Measurements from ENCODE around the gene ANO6. TPM values are rescaled to one million over a fixed set of nuclear protein-coding genes. Genes with fewer than 3 reads are reported as not detected.

Gene ANO6
- total RNA-seq, 1 experiment from 2014 or later, result 18.1 TPM

- Histone ChIP-seq H4K20me1 (ENCODE audit: low read length) (no peaks in the 10 kb centered on the region), H3K4me2 (ENCODE audit: low read length) (no peak overlapping the region), H3F3A (ENCODE audit: low read length, unreplicated experiment) (no peaks in the 10 kb centered on the region), H3K79me2 (ENCODE audit: low read length) (no peaks in the 10 kb centered on the region), H3K9me3 (ENCODE audit: low read length) (no peaks in the 10 kb centered on the region), H3K36me3 (ENCODE audit: low read depth, low read length) (peaks cover 7% of the 10 kb centered on the region), H3K4me3 (ENCODE audit: low read length) (no peak overlapping the region), H3K4me1 (ENCODE audit: insufficient read depth, low read length) (peaks cover 10% of the 10 kb centered on the region), H3K9ac (ENCODE audit: low read length) (no peak overlapping the region), H3K27me3 (ENCODE audit: low read length) (no peaks in the 10 kb centered on the region), H3K27ac (ENCODE audit: low read length) (no peak overlapping the region), H3K9me2 (replicated peaks; ENCODE audit: low read length) (no peaks in the 10 kb centered on the region), H2AFZ (ENCODE audit: low read length) (no peak overlapping the region)
- DNase-seq (no peak), ATAC-seq (no peak)
- no TSS peak for BruUV-seq (replicated peaks)
- ChIA-PET POLR2A (ENCODE audit: unreplicated experiment) (no interaction called here), CTCF (interaction anchor here (0.9 kb wide), 1 partner anchor 80 kb away, joined by 4 read pairs; no protein-coding TSS in a partner anchor)
- intact Hi-C loops (cut with micrococcal nuclease), result no loop called here
- TF ChIP-seq EZH2 (IDR thresholded peaks at IDR 0.05; ENCODE audit: low read length, unreplicated experiment) (no peak), EZH2phosphoT487 (IDR thresholded peaks at IDR 0.05; ENCODE audit: borderline replicate concordance, low read length) (no peak), CTCF (conservative IDR thresholded peaks at IDR 0.05; ENCODE audit: low read depth, low read length) (no peak)
Observed at GRCh38 chr12:45348986-45349385, 133.1 kb downstream of the ANO6 start.

- H3K27me3 ChIP-seq (ENCODE audit: low read length), result no peaks in the 10 kb centered on the region
- TF ChIP-seq CTCF (conservative IDR thresholded peaks at IDR 0.05; ENCODE audit: low read depth, low read length) (no peak), EZH2phosphoT487 (IDR thresholded peaks at IDR 0.05; ENCODE audit: borderline replicate concordance, low read length) (no peak), EZH2 (IDR thresholded peaks at IDR 0.05; ENCODE audit: low read length, unreplicated experiment) (no peak)
- no peaks in the 10 kb centered on the region for H3K9me2 ChIP-seq (replicated peaks; ENCODE audit: low read length)
- ChIA-PET POLR2A (ENCODE audit: unreplicated experiment) (no interaction called here), CTCF (interaction anchor here (0.9 kb wide), 1 partner anchor 81 kb away, joined by 4 read pairs; no protein-coding TSS in a partner anchor)
- H3K27ac ChIP-seq (ENCODE audit: low read length), result no peak overlapping the region
- ATAC-seq (peak; percentile 62), DNase-seq (peak; percentile 58)
- peaks cover 7% of the 10 kb centered on the region for H3K36me3 ChIP-seq (ENCODE audit: low read depth, low read length)
- H3K4me2 ChIP-seq (ENCODE audit: low read length), result 0 out of 2 replicates have a peak overlapping the region, but pooled peaks have one; percentile 20
- no peaks in the 10 kb centered on the region for H3K79me2 ChIP-seq (ENCODE audit: low read length)
- no peak overlapping the region for H3K9ac ChIP-seq (ENCODE audit: low read length)
- H2AFZ ChIP-seq (ENCODE audit: low read length), result no peak overlapping the region
- no peak overlapping the region for H3K4me3 ChIP-seq (ENCODE audit: low read length)
- intact Hi-C loops (cut with micrococcal nuclease), result no loop called here
- no peaks in the 10 kb centered on the region for H3K9me3 ChIP-seq (ENCODE audit: low read length)
- no TSS peak for BruUV-seq (replicated peaks)
- H3F3A ChIP-seq (ENCODE audit: low read length, unreplicated experiment), result no peaks in the 10 kb centered on the region
- H3K4me1 ChIP-seq (ENCODE audit: insufficient read depth, low read length), result peaks cover 10% of the 10 kb centered on the region
- no peaks in the 10 kb centered on the region for H4K20me1 ChIP-seq (ENCODE audit: low read length)
Observed at GRCh38 chr12:45349916-45350315, 134.0 kb downstream of the ANO6 start.

GRCh38 chr12:45350861-45351260 is 135.0 kb downstream of the ANO6 start:
- ATAC-seq, result no peak
- H3K9me2 ChIP-seq (replicated peaks; ENCODE audit: low read length), result no peaks in the 10 kb centered on the region
- H3F3A ChIP-seq (ENCODE audit: low read length, unreplicated experiment), result no peaks in the 10 kb centered on the region
- POLR2A ChIA-PET (ENCODE audit: unreplicated experiment), result no interaction called here
- H3K27me3 ChIP-seq (ENCODE audit: low read length), result no peaks in the 10 kb centered on the region
- H3K79me2 ChIP-seq (ENCODE audit: low read length), result no peaks in the 10 kb centered on the region
- no peaks in the 10 kb centered on the region for H3K9me3 ChIP-seq (ENCODE audit: low read length)
- no peak overlapping the region for H3K27ac ChIP-seq (ENCODE audit: low read length)
- H3K4me3 ChIP-seq (ENCODE audit: low read length), result no peak overlapping the region
- peaks cover 7% of the 10 kb centered on the region for H3K36me3 ChIP-seq (ENCODE audit: low read depth, low read length)
- H3K4me2 ChIP-seq (ENCODE audit: low read length), result no peak overlapping the region
- TF ChIP-seq EZH2phosphoT487 (IDR thresholded peaks at IDR 0.05; ENCODE audit: borderline replicate concordance, low read length), result no peak
- TF ChIP-seq EZH2 (IDR thresholded peaks at IDR 0.05; ENCODE audit: low read length, unreplicated experiment), result no peak
- no peak for TF ChIP-seq CTCF (conservative IDR thresholded peaks at IDR 0.05; ENCODE audit: low read depth, low read length)
- H4K20me1 ChIP-seq (ENCODE audit: low read length), result no peaks in the 10 kb centered on the region
- H3K9ac ChIP-seq (ENCODE audit: low read length), result no peak overlapping the region
- no peak overlapping the region for H2AFZ ChIP-seq (ENCODE audit: low read length)
- no peak for DNase-seq
- CTCF ChIA-PET, result no interaction called here
- peaks cover 10% of the 10 kb centered on the region for H3K4me1 ChIP-seq (ENCODE audit: insufficient read depth, low read length)
- no TSS peak for BruUV-seq (replicated peaks)
- intact Hi-C loops (cut with micrococcal nuclease), result no loop called here

All from PC-3 (cell line).